Mucosa of stomach (tissue), 1 donor: ENCODE data around the gene ZNRF3.
"Not testable (repeated sequence)": the region's sequence is repeated elsewhere in the genome, so short reads cannot be mapped to it uniquely, and the experiment has no call there.

Experiments used
- H3K27me3 ChIP-seq: one replicate; pipeline ENCODE4 v1.7.0; 2013; ENCODE audit warnings: mild to moderate bottlenecking, low read length; ENCODE audit not compliant: control insufficient read depth, insufficient read depth
- H3K36me3 ChIP-seq: one replicate; pipeline ENCODE4 v1.7.0; 2013; ENCODE audit warnings: low read length; ENCODE audit not compliant: control insufficient read depth, insufficient read depth
- H3K4me1 ChIP-seq: one replicate; pipeline ENCODE4 v1.7.0; 2013; ENCODE audit warnings: mild to moderate bottlenecking, low read length; ENCODE audit not compliant: control insufficient read depth, insufficient read depth
- H3K4me3 ChIP-seq: one replicate; pipeline ENCODE4 v1.7.0; 2013; ENCODE audit warnings: low read length
- H3K9ac ChIP-seq: one replicate; pipeline ENCODE4 v1.7.0; 2013; ENCODE audit warnings: mild to moderate bottlenecking, low read length, moderate library complexity
- H3K9me3 ChIP-seq: one replicate; pipeline ENCODE4 v1.7.0; 2013; ENCODE audit warnings: mild to moderate bottlenecking, low read length, moderate library complexity; ENCODE audit not compliant: control insufficient read depth
- donor health status: Pancreatic carcinoma.

ZNRF3 gene

GRCh38 chr22:28882878-28883656 is at the start of gene ZNRF3:
Gene ZNRF3 (plus strand): TSS chr22:28883572. CDS start chr22:28883767, 195 bp downstream.
- H3K4me1 ChIP-seq, result peaks cover 39% of the 10 kb centered on the region
- H3K4me3 ChIP-seq, result peak within 1 kb of the TSS; percentile 80
- no peaks in the 10 kb centered on the region for H3K36me3 ChIP-seq
- H3K9ac ChIP-seq, result peak within 1 kb of the TSS; percentile 59
- no peaks in the 10 kb centered on the region for H3K9me3 ChIP-seq
- peaks cover 9% of the 10 kb centered on the region for H3K27me3 ChIP-seq

- no peaks in the 10 kb centered on the region for H3K27me3 ChIP-seq
- no peaks in the 10 kb centered on the region for H3K9me3 ChIP-seq
- H3K4me1 ChIP-seq, result peaks cover 9% of the 10 kb centered on the region
- no peaks in the 10 kb centered on the region for H3K36me3 ChIP-seq
- no peak overlapping the region for H3K4me3 ChIP-seq
- H3K9ac ChIP-seq, result no peak overlapping the region
Observed at GRCh38 chr22:28835630-28836189, 47.7 kb upstream of the ZNRF3 start.

GRCh38 chr22:28837640-28838039 is 45.7 kb upstream of the ZNRF3 start:
- Histone ChIP-seq H3K27me3 (no peaks in the 10 kb centered on the region), H3K9me3 (no peaks in the 10 kb centered on the region), H3K36me3 (no peaks in the 10 kb centered on the region), H3K9ac (no peak overlapping the region), H3K4me3 (no peak overlapping the region), H3K4me1 (no peaks in the 10 kb centered on the region)

- no peaks in the 10 kb centered on the region for H3K9me3 ChIP-seq
- H3K9ac ChIP-seq, result no peak overlapping the region
- H3K4me1 ChIP-seq, result no peaks in the 10 kb centered on the region
- H3K27me3 ChIP-seq, result no peaks in the 10 kb centered on the region
- H3K4me3 ChIP-seq, result no peak overlapping the region
- H3K36me3 ChIP-seq, result no peaks in the 10 kb centered on the region
Observed at GRCh38 chr22:28838971-28839370, 44.4 kb upstream of the ZNRF3 start.

- no peak overlapping the region for H3K9ac ChIP-seq
- no peak overlapping the region for H3K4me3 ChIP-seq
- H3K9me3 ChIP-seq, result no peaks in the 10 kb centered on the region
- H3K36me3 ChIP-seq, result no peaks in the 10 kb centered on the region
- no peaks in the 10 kb centered on the region for H3K4me1 ChIP-seq
- no peaks in the 10 kb centered on the region for H3K27me3 ChIP-seq
Observed at GRCh38 chr22:28841111-28841510, 42.3 kb upstream of the ZNRF3 start.

GRCh38 chr22:28843633-28844032 is 39.7 kb upstream of the ZNRF3 start:
- H3K9me3 ChIP-seq, result no peaks in the 10 kb centered on the region
- H3K4me1 ChIP-seq, result no peaks in the 10 kb centered on the region
- no peaks in the 10 kb centered on the region for H3K36me3 ChIP-seq
- H3K9ac ChIP-seq, result no peak overlapping the region
- H3K27me3 ChIP-seq, result no peaks in the 10 kb centered on the region
- no peak overlapping the region for H3K4me3 ChIP-seq

GRCh38 chr22:28844277-28844676 is 39.1 kb upstream of the ZNRF3 start:
- H3K9ac ChIP-seq, H3K4me1 ChIP-seq, H3K36me3 ChIP-seq, H3K4me3 ChIP-seq, H3K9me3 ChIP-seq, H3K27me3 ChIP-seq: not testable (repeated sequence)

- H3K27me3 ChIP-seq, result no peaks in the 10 kb centered on the region
- no peak overlapping the region for H3K9ac ChIP-seq
- H3K4me3 ChIP-seq, result no peak overlapping the region
- no peaks in the 10 kb centered on the region for H3K4me1 ChIP-seq
- H3K36me3 ChIP-seq, result no peaks in the 10 kb centered on the region
- H3K9me3 ChIP-seq, result no peaks in the 10 kb centered on the region
Observed at GRCh38 chr22:28846994-28847393, 36.4 kb upstream of the ZNRF3 start.

GRCh38 chr22:28855355-28856094 is 27.8 kb upstream of the ZNRF3 start:
- Histone ChIP-seq H3K36me3 (no peaks in the 10 kb centered on the region), H3K4me1 (no peaks in the 10 kb centered on the region), H3K9ac (no peak overlapping the region), H3K9me3 (no peaks in the 10 kb centered on the region), H3K27me3 (no peaks in the 10 kb centered on the region), H3K4me3 (no peak overlapping the region)

- Histone ChIP-seq H3K27me3 (no peaks in the 10 kb centered on the region), H3K4me3 (no peak overlapping the region), H3K9me3 (no peaks in the 10 kb centered on the region), H3K9ac (no peak overlapping the region), H3K36me3 (no peaks in the 10 kb centered on the region), H3K4me1 (no peaks in the 10 kb centered on the region)
Observed at GRCh38 chr22:28856095-28856455, 27.3 kb upstream of the ZNRF3 start.

GRCh38 chr22:28857288-28857687 is 26.1 kb upstream of the ZNRF3 start:
- H3K4me1 ChIP-seq, result no peaks in the 10 kb centered on the region
- H3K36me3 ChIP-seq, result no peaks in the 10 kb centered on the region
- H3K4me3 ChIP-seq, result no peak overlapping the region
- no peak overlapping the region for H3K9ac ChIP-seq
- no peaks in the 10 kb centered on the region for H3K9me3 ChIP-seq
- H3K27me3 ChIP-seq, result no peaks in the 10 kb centered on the region

- Histone ChIP-seq H3K27me3 (no peaks in the 10 kb centered on the region), H3K9ac (no peak overlapping the region), H3K4me1 (peaks cover 6% of the 10 kb centered on the region), H3K9me3 (no peaks in the 10 kb centered on the region), H3K36me3 (no peaks in the 10 kb centered on the region), H3K4me3 (no peak overlapping the region)
Observed at GRCh38 chr22:28864878-28865596, 18.3 kb upstream of the ZNRF3 start.
